IMR-90 (cell line): ENCODE measurements around the gene KCNA10. TPM values are rescaled to one million over a fixed set of nuclear protein-coding genes. Genes with fewer than 3 reads are reported as not detected.

Experiments used
- ATAC-seq: fragments of 200-7000 bp; cut with Tn5 transposase; 2 replicates; pipeline ENCODE4 v1.9.1; 2020; ENCODE audit warnings: low read depth, mild to moderate bottlenecking, moderate library complexity
- BruUV-seq: library from RNA; stranded (reverse); fragments of 400-500 nt; replicated peaks from 2 replicates; lab custom pipeline; 2021; lab: Mats Ljungman, UMichigan
- CTCF ChIA-PET: fragments of 300-600 bp; formaldehyde crosslinking; extraction: SDS; loops from one replicate; lab custom pipeline; 2021; ENCODE audit warnings: antibody characterized with exemption; lab: Yijun Ruan, JAX
- POLR2A ChIA-PET: fragments of 300-600 bp; sonication (Branson Sonifier 250); formaldehyde crosslinking; loops from one replicate; lab custom pipeline; 2022; ENCODE audit warnings: antibody characterized with exemption; ENCODE audit not compliant: unreplicated experiment; lab: Charles Lee
- DNase-seq: peaks from one replicate; pipeline ENCODE4 v3.0.0; 2013
- H2AFZ ChIP-seq: replicated peaks from 2 replicates; pipeline ENCODE3; 2013; ENCODE audit warnings: low read length, mild to moderate bottlenecking; ENCODE audit not compliant: poor library complexity
- H2AK5ac ChIP-seq: 2 replicates; pipeline ENCODE4 v1.6.1; 2013; ENCODE audit warnings: low read depth, low read length, inconsistent platforms
- H2AK9ac ChIP-seq: replicated peaks from 2 replicates; pipeline ENCODE3; 2013; ENCODE audit warnings: mild to moderate bottlenecking, low read depth, low read length, moderate library complexity; ENCODE audit not compliant: poor library complexity
- H2BK120ac ChIP-seq: 2 replicates; pipeline ENCODE4 v1.6.1; 2013; ENCODE audit warnings: low read depth, low read length, inconsistent platforms
- H2BK15ac ChIP-seq: 3 replicates; pipeline ENCODE4 v1.6.1; 2013; ENCODE audit warnings: low read depth, low read length, inconsistent platforms
- H2BK20ac ChIP-seq: 2 replicates; pipeline ENCODE4 v1.6.1; 2013; ENCODE audit warnings: low read depth, mild to moderate bottlenecking, inconsistent platforms, low read length, moderate library complexity
- H2BK5ac ChIP-seq: 2 replicates; pipeline ENCODE4 v1.6.1; 2013; ENCODE audit warnings: mild to moderate bottlenecking, low read depth, low read length, inconsistent platforms; ENCODE audit not compliant: poor library complexity, severe bottlenecking
- H3K14ac ChIP-seq: replicated peaks from 2 replicates; pipeline ENCODE4 v1.6.1; 2013; ENCODE audit warnings: low read depth, low read length, inconsistent platforms
- H3K18ac ChIP-seq: 2 replicates; pipeline ENCODE4 v1.6.1; 2013; ENCODE audit warnings: low read depth, low read length, control low read depth
- H3K23ac ChIP-seq: 2 replicates; pipeline ENCODE4 v1.6.1; 2013; ENCODE audit warnings: low read depth, low read length, inconsistent platforms
- H3K27ac ChIP-seq: 2 replicates; pipeline ENCODE4 v1.5.1; 2013; ENCODE audit warnings: mild to moderate bottlenecking, control low read depth, low read length; ENCODE audit not compliant: insufficient read depth
- H3K27me3 ChIP-seq: 2 replicates; pipeline ENCODE4 v1.6.1; 2013; ENCODE audit warnings: low read length; ENCODE audit not compliant: control insufficient read depth, insufficient read depth
- H3K36me3 ChIP-seq: 2 replicates; pipeline ENCODE4 v1.6.1; 2013; ENCODE audit warnings: low read length, mixed read lengths; ENCODE audit not compliant: control insufficient read depth, insufficient read depth
- H3K4ac ChIP-seq: 2 replicates; pipeline ENCODE4 v1.6.1; 2013; ENCODE audit warnings: low read depth, low read length, inconsistent platforms
- H3K4me1 ChIP-seq: 2 replicates; pipeline ENCODE4 v1.6.1; 2013; ENCODE audit warnings: low read length, mixed read lengths; ENCODE audit not compliant: control insufficient read depth, insufficient read depth
- H3K4me2 ChIP-seq: 2 replicates; pipeline ENCODE4 v1.6.1; 2013; ENCODE audit warnings: low read depth, mild to moderate bottlenecking, control low read depth, low read length, moderate library complexity
- H3K4me3 ChIP-seq: 2 replicates; pipeline ENCODE4 v1.5.1; 2013; ENCODE audit warnings: low read depth, mild to moderate bottlenecking, control low read depth, low read length, moderate library complexity; ENCODE audit not compliant: insufficient read depth
- H3K56ac ChIP-seq: 2 replicates; pipeline ENCODE4 v1.6.1; 2013; ENCODE audit warnings: low read length, inconsistent platforms; ENCODE audit not compliant: insufficient read depth; ENCODE audit errors: extremely low read depth
- H3K79me1 ChIP-seq, 2 experiments: 2 replicates each; pipeline ENCODE4 v1.6.1; 2013; ENCODE audit warnings: low read length in 2 of 2, inconsistent platforms in 1 of 2, low read depth in 1 of 2
- H3K9ac ChIP-seq: 2 replicates; pipeline ENCODE4 v1.6.1; 2013; ENCODE audit warnings: low read depth, low read length, control low read depth
- H3K9me1 ChIP-seq: 2 replicates; pipeline ENCODE4 v1.6.1; 2013; ENCODE audit warnings: low read length, inconsistent platforms; ENCODE audit not compliant: insufficient read depth
- H3K9me3 ChIP-seq: 2 replicates; pipeline ENCODE4 v1.6.1; 2013; ENCODE audit warnings: low read length; ENCODE audit not compliant: control insufficient read depth, insufficient read depth
- H4K20me1 ChIP-seq: 2 replicates; pipeline ENCODE4 v1.6.1; 2013; ENCODE audit warnings: low read length, inconsistent platforms; ENCODE audit not compliant: insufficient read depth
- H4K5ac ChIP-seq: 2 replicates; pipeline ENCODE4 v1.6.1; 2013; ENCODE audit warnings: mild to moderate bottlenecking, low read depth, low read length, control low read depth
- H4K8ac ChIP-seq, 2 experiments: 2 replicates each; pipeline ENCODE4 v1.6.1; 2013; ENCODE audit warnings: low read depth in 2 of 2, low read length in 2 of 2, control low read depth in 1 of 2, inconsistent platforms in 1 of 2
- H4K91ac ChIP-seq: 2 replicates; pipeline ENCODE4 v1.6.1; 2013; ENCODE audit warnings: low read depth, low read length, inconsistent platforms; ENCODE audit not compliant: insufficient read depth
- MAFK ChIP-seq: IDR thresholded peaks from 2 replicates; pipeline ENCODE4 v1.6.1; 2012; ENCODE audit warnings: low read depth, low read length, improper control_type of control experiment
- MAZ ChIP-seq: IDR thresholded peaks from 2 replicates; pipeline ENCODE4 v1.6.1; 2012; ENCODE audit warnings: low read depth, mild to moderate bottlenecking, low read length, improper control_type of control experiment, moderate library complexity, borderline replicate concordance
- NFE2L2 ChIP-seq: fragments of 150-350 bp; IDR thresholded peaks from 2 replicates; pipeline ENCODE4 v1.6.1; 2016; ENCODE audit warnings: low read depth, mild to moderate bottlenecking, low read length
- RCOR1 ChIP-seq: IDR thresholded peaks from 2 replicates; pipeline ENCODE4 v1.6.1; 2012; ENCODE audit warnings: mild to moderate bottlenecking, low read length, improper control_type of control experiment; ENCODE audit not compliant: insufficient replicate concordance
- RFX5 ChIP-seq: IDR thresholded peaks from 2 replicates; pipeline ENCODE4 v1.8.0; 2012; ENCODE audit warnings: low read depth, mild to moderate bottlenecking, low read length, moderate library complexity
- WGBS, 2 experiments: methylation state at CpG; one replicate each; pipeline versions ENCODE4 v1.1.5 to v1.1.7; 2013; ENCODE audit warnings: missing lambda C conversion rate in 2 of 2; ENCODE audit not compliant: insufficient read length in 1 of 2; ENCODE audit errors: extremely low coverage in 2 of 2; 5-methylcytosine and 5-hydroxymethylcytosine counted together
- dilution Hi-C: fragments of 300-500 bp; cut with HindIII; formaldehyde crosslinking; loops from one replicate; pipeline ENCODE4 v1.14.3; 2018; ENCODE audit warnings: low sequenced_read_pairs; ENCODE audit not compliant: unreplicated experiment
- in situ Hi-C: fragments of 300-500 bp; cut with MboI; formaldehyde crosslinking; loops from 3 replicates; pipeline ENCODE4 v1.14.3; 2019; ENCODE audit warnings: low sequenced_read_pairs, inconsistent platforms, mixed read lengths
- intact Hi-C: fragments of 100-400 bp; cut with micrococcal nuclease; formaldehyde crosslinking; loops from 2 replicates; pipeline ENCODE4 v1.10.0; 2022
- polyA plus RNA-seq, 3 experiments: library from polyadenylated mRNA; depleted of rRNA; stranded (reverse); fragments of >200 nt; gene quantifications; 2 replicates each; pipeline ENCODE4 v1.2.3, GENCODE V29; 2012; ENCODE audit warnings: low replicate concordance in 1 of 3
- total RNA-seq: library from RNA; depleted of rRNA; stranded (reverse); fragments of >200 nt; gene quantifications from 2 replicates; pipeline ENCODE4 v1.2.3, GENCODE V29; 2012

KCNA10 gene
- total and polyA plus RNA-seq, 2 of the 4 experiments (the other 2 are of a cell fraction): not detected

DNA sequence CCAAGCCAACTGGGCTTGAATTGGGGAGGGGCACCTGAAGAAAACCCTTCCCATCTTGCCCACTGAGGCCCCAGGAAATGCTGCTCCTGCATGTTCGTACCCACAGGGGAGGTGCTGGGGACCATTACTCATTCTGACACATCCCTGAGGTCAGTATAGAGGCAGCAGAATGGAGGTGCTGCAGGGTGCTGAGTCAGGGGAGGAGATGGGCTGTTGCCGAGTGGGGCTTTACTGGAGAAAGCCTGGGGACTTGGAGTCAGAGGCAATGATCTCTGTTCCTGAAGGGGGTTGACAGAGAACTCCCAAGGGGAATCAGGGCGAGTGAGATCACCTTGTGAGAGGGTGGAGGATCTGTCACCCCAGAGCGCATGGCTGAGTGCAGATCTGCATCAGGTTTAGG is 40.2 kb upstream of the KCNA10 start:
- no peak overlapping the region for H3K18ac ChIP-seq
- no peak overlapping the region for H4K91ac ChIP-seq
- H3K36me3 ChIP-seq: no peaks in the 10 kb centered on the region
- H3K4me2 ChIP-seq: no peak overlapping the region
- H4K8ac ChIP-seq: no peak overlapping the region
- BruUV-seq: no TSS peak
- no peaks in the 10 kb centered on the region for H3K4me1 ChIP-seq
- H3K79me1 ChIP-seq: no peaks in the 10 kb centered on the region
- no peaks in the 10 kb centered on the region for H3K9me3 ChIP-seq
- DNase-seq (peak; percentile 1), ATAC-seq (no peak)
- H3K4me3 ChIP-seq: no peak overlapping the region
- H3K9ac ChIP-seq: no peak overlapping the region
- H3K4ac ChIP-seq: no peak overlapping the region
- no peak overlapping the region for H2BK120ac ChIP-seq
- no peak overlapping the region for H4K5ac ChIP-seq
- dilution Hi-C loops (no loop called here), intact Hi-C loops (no loop called here), in situ Hi-C loops (no loop called here)
- no peak overlapping the region for H2AK5ac ChIP-seq
- no peak overlapping the region for H2AK9ac ChIP-seq
- peaks cover 33% of the 10 kb centered on the region for H3K27me3 ChIP-seq
- no peaks in the 10 kb centered on the region for H4K20me1 ChIP-seq
- POLR2A ChIA-PET: no interaction called here
- no peak for TF ChIP-seq MAZ
- no peak for TF ChIP-seq RFX5
- TF ChIP-seq NFE2L2: no peak
- no peak for TF ChIP-seq MAFK
- no peak for TF ChIP-seq RCOR1
- no peak overlapping the region for H2BK15ac ChIP-seq
- H3K23ac ChIP-seq: no peak overlapping the region
- H3K9me1 ChIP-seq: no peaks in the 10 kb centered on the region
- 0% methylated on average over 2 of the region's 4 CpGs; no CpG with 5 or more reads in 1 of the 2 experiments for WGBS, 2 experiments
- H2AFZ ChIP-seq: no peak overlapping the region
- CTCF ChIA-PET: no interaction called here
- no peak overlapping the region for H3K14ac ChIP-seq
- no peak overlapping the region for H3K56ac ChIP-seq
- H2BK5ac ChIP-seq: no peak overlapping the region
- no peak overlapping the region for H2BK20ac ChIP-seq
- H3K27ac ChIP-seq: no peak overlapping the region
